Measurements from ENCODE around the gene DNM3.
"Not testable (repeated sequence)": the region's sequence is repeated elsewhere in the genome, so short reads cannot be mapped to it uniquely, and the experiment has no call there.

Gene DNM3

DNA sequence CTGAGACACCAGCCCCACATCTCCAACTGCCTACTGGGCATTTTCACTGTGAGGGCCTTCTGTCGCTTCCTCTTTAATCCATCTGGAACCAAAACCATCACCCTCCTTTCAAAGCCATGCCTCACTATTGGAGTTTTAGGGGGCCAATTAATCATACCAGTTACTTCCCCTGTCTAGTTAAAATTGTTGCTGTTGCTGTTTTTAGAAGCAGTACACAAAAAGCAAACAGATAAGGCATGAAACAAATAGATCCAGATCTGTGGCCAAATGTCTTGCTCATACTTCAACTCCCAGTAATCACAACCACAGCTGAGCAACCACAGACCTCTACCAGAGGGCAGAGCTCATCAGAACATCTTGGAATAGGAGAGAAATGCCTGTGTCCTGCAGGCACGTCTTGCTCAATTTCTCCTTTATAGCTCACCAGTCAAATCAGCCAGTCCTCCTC lies 445.4 kb downstream of the DNM3 start:
- Histone ChIP-seq H3K4me3 (no peak overlapping the region), H3K36me3 (ENCODE audit: insufficient read depth, low read length) (no peaks in the 10 kb centered on the region), H3K27ac (no peak overlapping the region), H3K9ac (ENCODE audit: insufficient read length) (no peak overlapping the region), H3K9me3 (ENCODE audit: low read depth, low read length) (no peaks in the 10 kb centered on the region)
- no peak for TF ChIP-seq POLR2AphosphoS5 (IDR thresholded peaks at IDR 0.05; ENCODE audit: borderline replicate concordance, low read depth, low read length)
- TF ChIP-seq FOXP2 (optimal IDR thresholded peaks at IDR 0.05; ENCODE audit: control extremely low read depth, extremely low read length, insufficient read depth) = no peak
- no peak for TF ChIP-seq EZH2 (IDR thresholded peaks at IDR 0.05)
- no peak for DNase-seq (ENCODE audit: low read depth, low spot score)

DNA sequence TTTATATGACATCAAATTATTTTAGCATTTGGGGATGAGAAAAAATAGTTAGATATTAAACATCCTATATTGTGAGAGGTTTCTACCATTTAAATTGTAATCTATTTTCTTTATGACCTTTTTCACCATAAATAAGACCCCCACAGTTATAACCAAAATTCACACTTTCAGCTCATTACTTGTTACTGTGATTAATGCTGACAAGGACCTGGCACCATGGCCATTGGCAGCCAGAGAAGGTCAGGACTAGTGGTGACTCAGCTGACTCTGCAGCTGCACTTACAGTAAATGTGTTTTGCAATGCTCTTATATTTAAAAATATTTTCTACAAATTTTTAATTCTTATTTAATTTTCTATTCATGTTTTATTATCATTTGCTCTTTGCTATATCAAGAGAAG lies 445.9 kb downstream of the DNM3 start:
- no peaks in the 10 kb centered on the region for H3K36me3 ChIP-seq (ENCODE audit: insufficient read depth, low read length)
- H3K9me3 ChIP-seq (ENCODE audit: low read depth, low read length) = no peaks in the 10 kb centered on the region
- no peak overlapping the region for H3K4me3 ChIP-seq
- no peak for DNase-seq (ENCODE audit: low read depth, low spot score)
- H3K27ac ChIP-seq = no peak overlapping the region
- no peak overlapping the region for H3K9ac ChIP-seq (ENCODE audit: insufficient read length)
- TF ChIP-seq FOXP2 (optimal IDR thresholded peaks at IDR 0.05; ENCODE audit: control extremely low read depth, extremely low read length, insufficient read depth) (no peak), EZH2 (IDR thresholded peaks at IDR 0.05) (no peak), POLR2AphosphoS5 (IDR thresholded peaks at IDR 0.05; ENCODE audit: borderline replicate concordance, low read depth, low read length) (no peak)

GRCh38 chr1:172288581-172288980 lies 447.3 kb downstream of the DNM3 start:
- no peaks in the 10 kb centered on the region for H3K36me3 ChIP-seq (ENCODE audit: insufficient read depth, low read length)
- DNase-seq (ENCODE audit: low read depth, low spot score) = no peak
- H3K4me3 ChIP-seq = no peak overlapping the region

GRCh38 chr1:172289448-172289847 lies 448.1 kb downstream of the DNM3 start:
- no peak overlapping the region for H3K27ac ChIP-seq
- no peak for DNase-seq (ENCODE audit: low read depth, low spot score)
- H3K4me3 ChIP-seq = no peak overlapping the region
- H3K9me3 ChIP-seq (ENCODE audit: low read depth, low read length) = no peaks in the 10 kb centered on the region
- H3K36me3 ChIP-seq (ENCODE audit: insufficient read depth, low read length) = no peaks in the 10 kb centered on the region
- TF ChIP-seq EZH2 (IDR thresholded peaks at IDR 0.05) = no peak
- TF ChIP-seq FOXP2 (optimal IDR thresholded peaks at IDR 0.05; ENCODE audit: control extremely low read depth, extremely low read length, insufficient read depth) = no peak
- no peak for TF ChIP-seq POLR2AphosphoS5 (IDR thresholded peaks at IDR 0.05; ENCODE audit: borderline replicate concordance, low read depth, low read length)
- H3K9ac ChIP-seq (ENCODE audit: insufficient read length) = no peak overlapping the region

More at GRCh38 chr1:172288581-172288980, 447.3 kb downstream of the DNM3 start:
- no peaks in the 10 kb centered on the region for H3K9me3 ChIP-seq (ENCODE audit: low read depth, low read length)
- no peak overlapping the region for H3K27ac ChIP-seq
- TF ChIP-seq FOXP2 (optimal IDR thresholded peaks at IDR 0.05; ENCODE audit: control extremely low read depth, extremely low read length, insufficient read depth) = no peak
- no peak for TF ChIP-seq EZH2 (IDR thresholded peaks at IDR 0.05)
- no peak for TF ChIP-seq POLR2AphosphoS5 (IDR thresholded peaks at IDR 0.05; ENCODE audit: borderline replicate concordance, low read depth, low read length)
- H3K9ac ChIP-seq (ENCODE audit: insufficient read length) = no peak overlapping the region

- peak overlapping the region; percentile 29; the same call in 1 of the 2 replicates for H3K4me3 ChIP-seq
- H3K9ac ChIP-seq (ENCODE audit: insufficient read length) = no peak overlapping the region
- no peak for TF ChIP-seq POLR2AphosphoS5 (IDR thresholded peaks at IDR 0.05; ENCODE audit: borderline replicate concordance, low read depth, low read length)
- TF ChIP-seq EZH2 (IDR thresholded peaks at IDR 0.05) = no peak
- no peak for TF ChIP-seq FOXP2 (optimal IDR thresholded peaks at IDR 0.05; ENCODE audit: control extremely low read depth, extremely low read length, insufficient read depth)
- no peaks in the 10 kb centered on the region for H3K9me3 ChIP-seq (ENCODE audit: low read depth, low read length)
- no peak for DNase-seq (ENCODE audit: low read depth, low spot score)
- H3K36me3 ChIP-seq (ENCODE audit: insufficient read depth, low read length) = no peaks in the 10 kb centered on the region
- peak overlapping the region; percentile 56 for H3K27ac ChIP-seq
These were observed 451.5 kb downstream of the DNM3 start for GRCh38 chr1:172292840-172293239.

DNA sequence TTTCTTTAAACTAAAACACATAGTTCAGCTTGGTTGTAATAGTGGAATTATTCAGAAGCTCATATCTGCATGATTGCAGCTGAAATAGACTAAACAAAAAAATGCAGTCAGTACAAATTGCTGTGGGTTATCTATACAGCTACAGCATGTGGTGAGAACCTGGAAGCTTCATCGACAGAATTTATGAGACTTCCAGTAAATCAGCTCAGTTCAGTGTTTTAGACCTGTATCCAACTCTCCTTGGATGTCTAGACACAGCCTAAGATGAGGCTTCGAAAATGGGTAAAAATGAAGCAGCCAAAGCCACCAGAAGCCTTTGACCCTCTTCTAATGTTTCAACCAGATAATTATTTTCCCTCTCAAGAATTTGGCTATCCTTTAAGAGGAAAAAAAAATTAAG lies 452.1 kb downstream of the DNM3 start:
- H3K4me3 ChIP-seq = peak overlapping the region; percentile 29; the same call in 1 of the 2 replicates
- no peak for DNase-seq (ENCODE audit: low read depth, low spot score)
- H3K9ac ChIP-seq (ENCODE audit: insufficient read length) = no peak overlapping the region
- no peaks in the 10 kb centered on the region for H3K36me3 ChIP-seq (ENCODE audit: insufficient read depth, low read length)
- TF ChIP-seq EZH2 (IDR thresholded peaks at IDR 0.05) = no peak
- no peak for TF ChIP-seq POLR2AphosphoS5 (IDR thresholded peaks at IDR 0.05; ENCODE audit: borderline replicate concordance, low read depth, low read length)
- TF ChIP-seq FOXP2 (optimal IDR thresholded peaks at IDR 0.05; ENCODE audit: control extremely low read depth, extremely low read length, insufficient read depth) = no peak
- no peaks in the 10 kb centered on the region for H3K9me3 ChIP-seq (ENCODE audit: low read depth, low read length)
- peak overlapping the region; percentile 56 for H3K27ac ChIP-seq

- Histone ChIP-seq H3K27ac (no peak overlapping the region), H3K9ac (ENCODE audit: insufficient read length) (no peak overlapping the region), H3K9me3 (ENCODE audit: low read depth, low read length) (no peaks in the 10 kb centered on the region), H3K4me3 (no peak overlapping the region), H3K36me3 (ENCODE audit: insufficient read depth, low read length) (no peaks in the 10 kb centered on the region)
- DNase-seq (ENCODE audit: low read depth, low spot score) = no peak
- TF ChIP-seq FOXP2 (optimal IDR thresholded peaks at IDR 0.05; ENCODE audit: control extremely low read depth, extremely low read length, insufficient read depth) (no peak), POLR2AphosphoS5 (IDR thresholded peaks at IDR 0.05; ENCODE audit: borderline replicate concordance, low read depth, low read length) (no peak), EZH2 (IDR thresholded peaks at IDR 0.05) (no peak)
These were observed 456.8 kb downstream of the DNM3 start for GRCh38 chr1:172298141-172298540.

DNA sequence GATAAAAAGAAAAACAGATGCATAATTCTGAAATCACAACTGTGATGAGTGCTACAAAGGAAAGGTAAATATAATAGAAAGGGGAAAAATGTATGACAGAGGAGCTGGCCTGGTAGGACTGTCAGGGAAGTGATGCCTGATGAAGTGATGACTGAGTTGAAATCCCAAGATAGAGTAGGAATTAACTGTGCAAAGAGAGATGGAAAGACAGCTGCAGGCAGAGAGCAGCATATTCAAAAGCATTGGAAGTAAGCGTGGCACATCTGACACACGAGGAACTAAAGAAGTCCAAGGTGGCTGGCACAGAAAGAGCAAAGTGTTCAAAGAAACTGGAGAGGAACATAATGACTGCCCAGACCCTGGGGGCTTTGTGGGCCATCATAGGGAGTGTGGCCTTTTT lies 457.6 kb downstream of the DNM3 start:
- Histone ChIP-seq H3K9me3 (ENCODE audit: low read depth, low read length) (no peaks in the 10 kb centered on the region), H3K36me3 (ENCODE audit: insufficient read depth, low read length) (no peaks in the 10 kb centered on the region), H3K27ac (no peak overlapping the region), H3K4me3 (no peak overlapping the region), H3K9ac (ENCODE audit: insufficient read length) (no peak overlapping the region)
- DNase-seq (ENCODE audit: low read depth, low spot score) = no peak
- TF ChIP-seq POLR2AphosphoS5 (IDR thresholded peaks at IDR 0.05; ENCODE audit: borderline replicate concordance, low read depth, low read length) (no peak), EZH2 (IDR thresholded peaks at IDR 0.05) (no peak), FOXP2 (optimal IDR thresholded peaks at IDR 0.05; ENCODE audit: control extremely low read depth, extremely low read length, insufficient read depth) (no peak)

GRCh38 chr1:172299515-172299914 lies 458.2 kb downstream of the DNM3 start:
- no peak for DNase-seq (ENCODE audit: low read depth, low spot score)
- no peak overlapping the region for H3K4me3 ChIP-seq
- H3K9ac ChIP-seq (ENCODE audit: insufficient read length) = no peak overlapping the region
- no peaks in the 10 kb centered on the region for H3K36me3 ChIP-seq (ENCODE audit: insufficient read depth, low read length)
- H3K27ac ChIP-seq = no peak overlapping the region
- no peaks in the 10 kb centered on the region for H3K9me3 ChIP-seq (ENCODE audit: low read depth, low read length)
- TF ChIP-seq FOXP2 (optimal IDR thresholded peaks at IDR 0.05; ENCODE audit: control extremely low read depth, extremely low read length, insufficient read depth) (no peak), POLR2AphosphoS5 (IDR thresholded peaks at IDR 0.05; ENCODE audit: borderline replicate concordance, low read depth, low read length) (no peak), EZH2 (IDR thresholded peaks at IDR 0.05) (no peak)

DNA sequence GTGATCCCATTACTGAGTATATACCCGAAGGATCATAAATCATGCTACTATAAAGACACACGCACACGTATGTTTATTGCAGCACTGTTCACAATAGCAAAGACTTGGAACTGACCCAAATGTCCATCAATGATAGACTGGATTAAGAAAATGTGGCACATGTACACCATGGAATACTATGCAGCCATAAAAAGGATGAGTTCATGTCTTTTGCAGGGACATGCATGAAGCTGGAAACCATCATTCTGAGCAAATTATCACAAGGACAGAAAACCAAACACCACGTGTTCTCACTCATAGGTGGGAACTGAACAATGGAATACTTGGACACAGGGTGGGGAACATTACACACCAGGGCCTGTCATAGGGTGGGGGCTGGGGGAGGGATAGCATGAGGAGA lies 466.2 kb downstream of the DNM3 start:
- not testable (repeated sequence) for DNase-seq (ENCODE audit: low read depth, low spot score); H3K9me3 ChIP-seq (ENCODE audit: low read depth, low read length); H3K4me3 ChIP-seq; H3K9ac ChIP-seq (ENCODE audit: insufficient read length); H3K36me3 ChIP-seq (ENCODE audit: insufficient read depth, low read length); H3K27ac ChIP-seq

Measured in SK-N-MC (cell line).